HUDEP-2 (cell line): Measurements from ENCODE around the gene CLOCK.
A peak's percentile ranks its signal among the peaks of the same experiment; 100 is the strongest.

Experiments
- DNase-seq, 76 experiments: peaks; one replicate each; lab custom pipeline; 2025; ENCODE audit not compliant: unreplicated experiment in 76 of 76; lab: John Stamatoyannopoulos, UW

The CLOCK gene

GRCh38 chr4:55386840-55387239 lies 159.9 kb downstream of the CLOCK start:
- peak in 74 of 76 experiments; percentile 16 to 96 (median 79) for DNase-seq

- peak in 41 of 76 experiments; percentile 1 to 76 (median 38) for DNase-seq
Observed at GRCh38 chr4:55386073-55386472, 160.6 kb downstream of the CLOCK start.

GRCh38 chr4:55385201-55385649 lies 161.5 kb downstream of the CLOCK start:
- peak in 14 of 76 experiments; percentile 6 to 40 (median 21) for DNase-seq

GRCh38 chr4:55382488-55383003 lies 164.2 kb downstream of the CLOCK start:
- no peak for DNase-seq

- DNase-seq, result peak in 2 of 76 experiments; percentile 18 to 27
Observed at GRCh38 chr4:55381502-55381901, 165.2 kb downstream of the CLOCK start.

GRCh38 chr4:55380576-55380975 lies 166.1 kb downstream of the CLOCK start:
- no peak for DNase-seq

- DNase-seq, result peak in 73 of 76 experiments; percentile 11 to 84 (median 55)
Observed at GRCh38 chr4:55378617-55379467, 167.9 kb downstream of the CLOCK start.
